ENCODE data around the gene NGDN.
"Not testable (repeated sequence)": the region's sequence is repeated elsewhere in the genome, so short reads cannot be mapped to it uniquely, and the experiment has no call there.

NGDN gene

GRCh38 chr14:23439107-23439835 lies 30.2 kb upstream of the NGDN start:
- DNase-seq: no peak

DNA sequence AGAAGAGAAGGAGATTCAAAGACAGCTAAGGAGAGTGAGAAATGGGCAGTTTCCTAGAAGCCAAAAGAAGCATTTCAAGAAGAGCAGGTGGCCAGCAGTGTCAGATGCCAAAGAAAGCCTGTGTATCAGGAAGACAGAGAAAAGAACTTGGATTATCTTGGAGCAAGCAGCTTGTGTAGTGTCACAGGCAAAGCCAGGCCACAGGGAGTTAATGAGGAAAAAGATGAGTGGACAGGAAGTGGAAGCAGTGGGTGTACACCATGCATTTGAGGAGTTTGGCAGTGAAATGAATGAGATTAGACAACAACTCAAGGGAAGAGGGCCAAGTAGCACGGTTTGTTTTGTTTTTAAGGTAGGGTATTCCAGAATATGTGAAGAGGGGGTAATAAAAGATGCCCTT lies 28.4 kb upstream of the NGDN start:
- DNase-seq: no peak

DNA sequence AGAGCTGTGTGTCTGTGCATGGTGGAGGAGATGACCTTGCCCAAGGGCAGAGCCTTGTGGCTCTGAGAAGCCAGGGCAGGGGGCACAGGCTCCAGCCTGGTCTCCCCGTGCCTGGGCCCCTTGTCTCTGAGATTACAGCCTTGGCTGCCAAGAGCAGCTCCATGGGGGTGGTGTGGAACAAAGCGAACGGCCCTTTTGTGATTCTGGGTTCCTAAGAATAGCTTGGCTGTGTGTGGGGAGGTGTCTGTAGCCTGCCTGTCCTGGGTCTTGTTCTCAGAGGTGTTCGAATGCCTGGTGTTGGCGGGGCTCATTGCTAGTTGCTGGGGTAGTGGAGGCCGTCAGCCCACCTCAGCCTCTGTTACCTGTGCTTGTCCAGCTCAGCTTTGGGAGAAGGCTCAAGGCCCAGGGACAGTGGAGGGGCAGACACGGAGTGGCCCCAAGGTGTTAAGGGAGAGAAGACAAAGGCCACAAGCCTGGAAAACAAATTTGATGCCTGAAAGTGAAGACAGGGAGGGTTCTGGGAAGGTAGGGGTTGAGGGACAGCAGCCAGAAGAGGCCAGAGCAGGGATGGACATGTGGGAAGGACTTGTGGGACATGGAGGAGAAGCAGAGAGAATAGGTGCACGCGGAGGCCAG lies 26.7 kb upstream of the NGDN start:
- no peak for DNase-seq

GRCh38 chr14:23443411-23443812 lies 26.1 kb upstream of the NGDN start:
- no peak for DNase-seq

GRCh38 chr14:23443881-23444280 lies 25.6 kb upstream of the NGDN start:
- no peak for DNase-seq

- DNase-seq: no peak
Observed at GRCh38 chr14:23444314-23444713, 25.2 kb upstream of the NGDN start.

GRCh38 chr14:23445773-23446172 lies 23.7 kb upstream of the NGDN start:
- no peak for DNase-seq

GRCh38 chr14:23446291-23446851 lies 23.1 kb upstream of the NGDN start:
- DNase-seq: no peak

GRCh38 chr14:23447361-23448350 lies 21.8 kb upstream of the NGDN start:
- no peak for DNase-seq

DNA sequence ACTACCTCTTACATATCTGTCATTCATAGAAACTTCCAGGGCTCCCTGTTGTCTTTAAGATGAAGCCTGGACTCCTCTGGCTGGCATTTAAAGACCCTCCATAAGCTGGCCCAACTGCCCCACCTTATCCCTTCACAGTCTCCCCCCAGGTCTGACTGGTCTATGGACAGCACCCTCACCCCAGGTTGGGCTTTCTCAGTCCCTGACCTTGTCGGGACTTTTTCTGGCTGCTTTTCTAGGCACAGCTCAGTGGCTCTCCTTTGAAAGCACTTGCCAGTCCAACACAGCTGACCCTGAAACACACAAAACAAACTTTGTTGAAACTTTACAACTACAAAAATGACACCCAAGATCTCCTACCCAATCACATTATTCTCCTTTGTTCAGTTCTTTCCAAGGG lies 20.2 kb upstream of the NGDN start:
- DNase-seq: no peak

- DNase-seq: no peak
Observed at GRCh38 chr14:23450379-23450778, 19.1 kb upstream of the NGDN start.

DNA sequence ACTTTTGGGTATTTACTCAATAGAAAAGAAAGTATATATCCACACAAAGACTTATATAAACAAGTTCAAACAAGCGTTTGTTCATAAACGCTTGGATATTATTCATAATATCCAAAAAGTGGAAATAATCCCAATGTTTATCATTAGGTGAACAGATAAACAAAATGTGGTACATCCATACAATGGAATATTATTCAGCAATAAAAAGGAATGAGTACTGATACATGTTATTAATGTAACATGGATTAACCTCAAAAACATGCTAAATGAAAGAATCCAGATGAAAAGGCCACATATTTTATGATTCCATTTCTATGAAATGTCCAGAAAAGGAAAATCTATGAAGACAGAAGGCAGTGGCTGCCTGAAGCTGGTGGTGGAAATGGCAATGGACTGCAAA lies 17.3 kb upstream of the NGDN start:
- no peak for DNase-seq

DNA sequence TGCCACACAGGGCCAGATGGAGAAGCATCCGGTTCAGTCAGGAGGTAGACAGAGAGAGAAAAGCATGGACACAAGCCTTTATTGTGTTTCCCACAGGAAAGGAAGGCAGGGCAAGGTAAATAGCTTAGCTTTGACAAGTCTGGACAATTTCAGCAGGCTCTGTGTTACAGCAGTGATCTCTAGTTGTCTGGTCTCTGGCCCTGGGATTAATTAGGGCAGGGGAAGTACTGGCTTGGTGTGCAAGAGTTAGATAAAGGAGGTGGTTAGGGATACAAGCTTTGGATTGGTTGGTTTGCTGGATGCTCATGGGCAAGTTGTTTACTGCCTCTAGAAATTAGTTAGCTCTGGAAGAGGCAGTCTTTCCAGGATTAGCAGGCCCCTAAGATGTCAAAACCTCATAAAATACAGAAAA lies 15.1 kb upstream of the NGDN start:
- no peak for DNase-seq

DNA sequence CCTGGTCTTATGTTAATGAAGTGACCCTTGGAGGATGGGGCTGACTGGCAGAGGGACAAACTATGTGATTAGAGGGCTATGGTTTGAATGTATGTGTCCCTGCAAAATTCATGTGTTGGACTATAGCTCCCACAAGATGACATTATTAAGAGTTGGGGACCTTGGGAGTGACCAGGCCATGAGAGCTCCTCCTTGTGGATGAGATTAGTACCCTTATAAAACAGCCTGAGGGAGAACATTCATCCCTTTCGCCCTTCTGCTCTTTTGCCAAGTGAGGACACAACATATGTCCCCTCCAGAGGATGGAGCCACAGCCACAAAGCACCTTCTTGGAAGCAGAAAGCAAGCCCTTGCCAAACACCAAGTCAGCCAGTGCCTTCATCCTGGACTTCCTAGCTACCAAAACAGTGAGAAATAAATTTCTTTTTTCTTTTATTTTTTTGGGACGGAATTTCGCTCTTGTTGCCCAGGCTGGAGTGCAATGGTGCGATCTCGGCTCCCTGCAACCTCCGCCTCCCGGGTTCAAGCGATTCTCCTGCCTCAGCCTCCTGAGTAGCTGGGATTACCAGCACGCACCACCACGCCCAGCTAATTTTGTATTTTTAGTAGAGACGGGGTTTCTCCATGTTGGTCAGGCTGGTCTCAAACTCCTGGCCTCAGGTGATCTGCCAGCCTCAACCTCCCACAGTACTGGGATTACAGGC lies 12.5 kb upstream of the NGDN start:
- DNase-seq: not testable (repeated sequence)

DNA sequence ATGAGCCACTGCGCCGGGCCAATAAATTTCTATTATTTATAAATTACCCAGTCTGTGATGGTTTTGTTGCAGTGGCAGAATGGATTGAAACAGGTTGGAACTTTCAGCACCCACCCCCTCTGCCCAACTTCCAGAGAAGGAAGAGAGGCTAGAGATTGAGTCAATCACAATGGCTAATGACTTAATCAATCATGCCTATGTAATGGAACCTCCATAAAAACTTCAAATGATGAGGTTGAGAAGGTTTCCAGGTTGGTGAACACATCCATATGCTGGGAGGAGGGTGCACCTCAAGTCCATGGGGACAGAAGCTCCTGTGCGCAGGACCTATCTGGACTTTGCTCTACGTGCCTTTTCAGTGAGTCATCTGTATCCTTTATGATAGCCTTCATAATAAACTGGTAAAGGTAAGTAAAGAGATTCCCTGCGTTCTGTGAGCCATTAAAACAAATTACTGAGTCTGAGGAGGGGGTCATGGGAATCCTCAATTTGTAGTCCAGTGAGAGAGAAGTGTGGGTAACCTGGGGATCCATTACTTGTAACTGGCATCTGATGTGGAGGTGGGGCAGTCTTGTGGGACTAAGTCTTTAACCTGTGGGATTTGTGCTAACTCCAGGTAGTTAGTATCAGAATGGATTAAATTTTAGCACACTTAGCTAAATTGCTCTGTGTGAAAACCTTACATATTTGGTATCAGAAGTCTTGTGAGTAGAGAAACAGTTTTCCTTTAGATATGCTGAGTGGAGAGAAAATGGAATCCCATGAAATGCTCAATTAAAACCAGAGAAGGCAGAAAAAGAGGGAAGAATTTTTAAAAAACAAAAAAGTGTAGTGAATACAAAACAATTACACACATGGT lies 11.7 kb upstream of the NGDN start:
- no peak for DNase-seq

DNA sequence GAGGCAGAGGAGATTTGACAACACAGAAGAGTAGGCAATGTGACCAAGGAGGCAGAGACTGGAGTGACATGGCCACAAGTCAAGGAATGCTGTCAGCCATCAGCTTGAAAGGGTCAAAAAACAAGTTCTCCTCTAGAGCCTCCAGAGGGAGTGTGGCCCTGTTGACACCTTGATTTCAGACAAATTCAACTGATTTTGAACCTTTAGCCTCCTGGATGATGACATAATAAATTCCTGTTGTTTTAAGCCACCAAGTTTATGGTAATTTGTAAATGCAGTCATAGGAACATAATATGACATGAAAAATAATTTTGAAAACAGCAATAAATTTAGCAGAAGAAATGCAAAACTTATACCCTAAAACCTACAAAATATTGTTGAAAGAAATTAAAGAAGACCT lies 8.5 kb upstream of the NGDN start:
- no peak for DNase-seq

DNA sequence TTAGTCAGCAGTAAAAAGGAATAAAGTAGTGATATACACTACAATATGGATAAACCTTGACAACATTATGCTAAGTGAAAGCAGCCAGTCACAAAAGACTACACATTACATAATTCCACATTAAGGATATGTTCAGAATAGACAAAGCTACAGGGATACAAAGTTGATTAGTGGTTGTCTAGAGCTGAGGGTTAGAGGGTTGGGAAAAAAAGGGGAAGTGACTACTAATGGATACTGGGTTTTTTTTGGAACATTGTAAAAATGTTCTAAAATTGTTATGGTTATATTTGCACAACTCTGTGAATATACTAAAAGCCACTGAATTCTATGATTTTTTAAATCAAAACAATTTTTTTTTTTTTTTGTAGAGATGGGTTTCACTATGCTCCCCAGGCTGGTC lies 4.8 kb upstream of the NGDN start:
- DNase-seq: no peak

- DNase-seq: no peak
Observed at GRCh38 chr14:23465261-23465660, 4.2 kb upstream of the NGDN start.

DNA sequence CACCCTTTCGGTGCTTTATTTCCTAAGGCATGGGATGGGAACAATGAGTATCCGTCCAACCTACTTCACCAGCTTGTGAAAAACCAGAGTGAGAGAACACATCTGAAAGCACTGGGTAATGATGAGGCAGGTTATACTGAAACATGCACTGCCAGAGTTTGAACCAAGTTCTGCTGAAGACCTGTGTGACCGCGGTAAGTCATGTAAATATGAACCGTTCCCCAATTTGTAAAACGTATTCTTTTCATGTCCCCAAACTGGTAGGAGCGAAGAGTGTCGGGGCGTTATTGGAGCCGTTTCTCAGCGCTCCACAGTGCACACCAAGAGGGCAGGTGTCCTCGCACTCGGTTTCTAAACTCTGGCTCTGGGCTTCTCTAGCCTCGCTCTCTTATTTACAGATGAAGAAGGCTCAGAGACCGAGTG lies 788 bp upstream of the NGDN start:
- DNase-seq: no peak

- no peak for DNase-seq
Observed at GRCh38 chr14:23469906-23470403, 452 bp downstream of the NGDN start.

DNA sequence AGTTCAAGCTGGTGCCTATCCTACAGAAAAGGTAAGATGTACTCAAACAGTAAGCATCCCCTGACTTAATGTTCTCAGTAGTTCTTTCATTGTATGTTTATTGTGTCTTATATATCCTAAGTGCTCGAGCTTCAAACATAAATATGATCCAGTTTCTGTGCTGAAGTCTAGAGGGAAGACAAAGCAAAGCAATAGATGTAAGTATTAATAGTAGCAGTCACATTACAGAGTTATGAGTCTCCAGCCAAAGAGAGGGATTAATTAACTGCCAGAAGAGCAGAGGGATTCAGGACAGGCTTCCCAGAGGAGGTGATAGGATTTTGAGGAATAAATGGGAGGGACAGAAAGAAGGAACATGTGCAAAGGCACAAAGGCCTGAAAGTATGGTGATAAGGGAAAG lies 1.4 kb downstream of the NGDN start:
- no peak for DNase-seq

All from NCI-H1436 (cell line).